Dermis microvascular lymphatic vessel endothelial cell (primary cell): Measurements from ENCODE around the gene MGAT1. TPM values are rescaled to one million over a fixed set of nuclear protein-coding genes. Genes with fewer than 3 reads are reported as not detected.

Experiments used
- total RNA-seq: library from RNA; depleted of rRNA; stranded (reverse); fragments of >200 nt; gene quantifications from 2 replicates; pipeline ENCODE4 v1.2.1, GENCODE V29; 2014

The MGAT1 gene
- total RNA-seq, 1 donor from 2014 or later: 67.9 TPM

Other genes starting within 250 kb of the MGAT1 start
- gene SCGB3A1, start 211.3 kb downstream of the MGAT1 start, total RNA-seq: 1.5 TPM in 2 replicates
- 236 and 480 TPM in 2 replicates for gene FLT4, start 153.2 kb downstream of the MGAT1 start, total RNA-seq
- gene OR2Y1, start 62.7 kb downstream of the MGAT1 start, total RNA-seq: not detected in 2 replicates
- 12.4 and 12.7 TPM in 2 replicates for gene ZFP62, start 58.5 kb upstream of the MGAT1 start, total RNA-seq
- gene BTNL8, start 96.4 kb upstream of the MGAT1 start, total RNA-seq: 0.13 TPM in 1 of 2 replicates, not detected in the other
- gene BTNL3, start 186.0 kb upstream of the MGAT1 start, total RNA-seq: not detected in 2 replicates
- gene BTNL9, start 237.5 kb upstream of the MGAT1 start, total RNA-seq: under 0.01 and 0.13 TPM in 2 replicates